Memory B cell (primary cell): Measurements from ENCODE around the gene SPATA6L.
"Not testable (repeated sequence)": the region's sequence is repeated elsewhere in the genome, so short reads cannot be mapped to it uniquely, and the experiment has no call there.

Experiments used
- ATAC-seq: fragments of 150-1000 bp; cut with Tn5 transposase; 2 replicates; pipeline ENCODE4 v1.10.0; 2021; ENCODE audit warnings: low read depth, mild to moderate bottlenecking, moderate library complexity
- DNase-seq, 2 donors: peaks; one replicate each; pipeline ENCODE4 v3.0.0; 2022; ENCODE audit warnings: low spot score in 2 of 2
- H3K27ac Mint-ChIP-seq: one replicate; pipeline ENCODE4 v1.8.0; 2022; ENCODE audit warnings: mild to moderate bottlenecking, moderate library complexity, mixed read lengths
- H3K27me3 Mint-ChIP-seq: one replicate; pipeline ENCODE4 v1.8.0; 2022; ENCODE audit warnings: mixed read lengths
- H3K36me3 Mint-ChIP-seq: one replicate; pipeline ENCODE4 v1.8.0; 2022; ENCODE audit warnings: mild to moderate bottlenecking, mixed read lengths
- H3K4me1 Mint-ChIP-seq: one replicate; pipeline ENCODE4 v1.8.0; 2022; ENCODE audit warnings: mixed read lengths
- H3K4me3 Mint-ChIP-seq: one replicate; pipeline ENCODE4 v1.8.0; 2022; ENCODE audit warnings: mild to moderate bottlenecking, moderate library complexity, mixed read lengths
- H3K9me3 Mint-ChIP-seq: one replicate; pipeline ENCODE4 v1.8.0; 2022; ENCODE audit warnings: mixed read lengths

SPATA6L gene

DNA sequence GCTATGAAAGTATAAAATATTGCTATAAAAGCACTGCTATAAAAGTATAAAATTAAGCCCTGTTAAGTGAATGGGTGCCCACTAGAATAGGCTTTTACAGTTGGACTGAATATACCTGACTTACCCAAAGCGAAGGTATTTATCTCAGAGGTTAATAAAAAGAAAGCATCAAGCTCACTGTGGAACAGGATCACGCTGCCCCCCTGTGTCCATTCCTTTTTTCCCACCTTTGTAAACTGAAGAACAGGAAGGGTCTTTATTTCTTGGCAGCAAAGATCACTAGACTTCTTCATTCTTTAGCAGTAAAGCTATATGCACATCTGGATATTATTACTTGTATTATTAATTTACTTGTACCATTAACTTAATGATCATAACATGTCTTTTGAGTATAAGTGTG, 26.3 kb downstream of the SPATA6L start:
- H3K4me3 Mint-ChIP-seq: no peak overlapping the region
- no peaks in the 10 kb centered on the region for H3K9me3 Mint-ChIP-seq
- H3K4me1 Mint-ChIP-seq: peaks cover 2% of the 10 kb centered on the region
- peaks cover 9% of the 10 kb centered on the region for H3K27me3 Mint-ChIP-seq
- ATAC-seq (no peak), DNase-seq (no peak)
- no peak overlapping the region for H3K27ac Mint-ChIP-seq
- no peaks in the 10 kb centered on the region for H3K36me3 Mint-ChIP-seq

DNA sequence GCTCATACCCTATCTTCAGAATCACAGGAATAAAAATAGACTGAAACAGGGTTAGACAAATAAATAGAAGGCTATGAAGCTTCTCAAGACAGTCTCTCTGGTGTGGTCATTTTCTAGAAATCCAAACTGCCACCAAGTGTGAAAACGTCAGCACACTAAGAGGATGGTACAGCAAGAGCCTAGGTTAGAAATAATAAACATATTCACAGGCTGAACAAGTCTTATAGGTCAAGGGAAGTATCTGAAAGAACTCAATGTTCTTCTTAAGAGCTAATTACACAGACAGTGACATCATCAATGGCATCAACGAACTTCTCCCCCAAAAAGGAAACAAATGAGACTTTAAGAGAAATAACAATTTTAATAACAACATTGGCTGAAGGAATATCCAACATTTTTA, 26.9 kb downstream of the SPATA6L start:
- Mint-ChIP-seq H3K27me3 (peaks cover 9% of the 10 kb centered on the region), H3K4me3 (no peak overlapping the region), H3K9me3 (no peaks in the 10 kb centered on the region), H3K4me1 (no peaks in the 10 kb centered on the region), H3K27ac (no peak overlapping the region), H3K36me3 (no peaks in the 10 kb centered on the region)
- ATAC-seq (no peak), DNase-seq (no peak)

DNA sequence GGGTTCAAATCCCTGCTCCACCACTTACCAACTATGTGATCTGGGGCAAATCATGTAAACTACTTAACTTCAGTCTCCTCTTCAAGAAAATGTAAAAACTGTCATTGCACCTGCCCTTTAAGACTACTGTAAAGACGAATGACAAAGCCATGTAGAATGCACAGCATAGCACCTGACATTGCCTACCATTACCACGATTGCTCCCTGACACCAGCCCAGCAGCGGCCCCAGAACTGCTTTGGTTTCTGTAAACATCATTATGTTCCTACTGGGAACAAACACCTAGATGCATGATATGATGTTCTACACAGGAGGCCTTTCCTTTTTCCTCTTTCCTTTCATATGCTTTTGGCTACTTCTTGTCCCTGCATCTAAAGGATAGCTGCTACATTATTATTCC, 27.3 kb downstream of the SPATA6L start:
- H3K4me3 Mint-ChIP-seq: no peak overlapping the region
- DNase-seq: no peak
- H3K9me3 Mint-ChIP-seq: no peaks in the 10 kb centered on the region
- H3K27ac Mint-ChIP-seq: no peak overlapping the region
- H3K4me1 Mint-ChIP-seq: no peaks in the 10 kb centered on the region
- H3K27me3 Mint-ChIP-seq: peaks cover 9% of the 10 kb centered on the region
- no peaks in the 10 kb centered on the region for H3K36me3 Mint-ChIP-seq
- no peak for ATAC-seq

DNA sequence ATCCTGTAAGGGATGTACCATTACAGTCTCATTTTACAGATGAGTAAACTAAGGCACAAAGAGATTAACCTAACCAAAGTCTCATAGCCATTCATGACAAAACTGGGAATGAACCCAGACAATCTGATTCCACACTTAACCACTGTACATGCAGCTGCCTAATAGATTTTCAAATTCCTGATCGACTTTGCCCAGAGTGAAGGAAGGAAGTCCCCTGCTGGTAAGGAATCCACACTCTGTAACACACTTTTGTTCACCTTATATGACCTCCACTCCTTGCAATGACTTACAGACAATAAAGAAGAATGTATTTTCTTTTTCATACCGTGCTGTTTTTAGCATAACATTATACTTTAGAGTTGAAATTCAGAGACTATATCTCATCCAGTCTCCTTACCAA, 35.4 kb downstream of the SPATA6L start:
- H3K27me3 Mint-ChIP-seq: no peaks in the 10 kb centered on the region
- no peaks in the 10 kb centered on the region for H3K9me3 Mint-ChIP-seq
- no peak overlapping the region for H3K27ac Mint-ChIP-seq
- H3K4me1 Mint-ChIP-seq: no peaks in the 10 kb centered on the region
- DNase-seq: no peak
- H3K4me3 Mint-ChIP-seq: no peak overlapping the region
- ATAC-seq: no peak
- H3K36me3 Mint-ChIP-seq: no peaks in the 10 kb centered on the region

DNA sequence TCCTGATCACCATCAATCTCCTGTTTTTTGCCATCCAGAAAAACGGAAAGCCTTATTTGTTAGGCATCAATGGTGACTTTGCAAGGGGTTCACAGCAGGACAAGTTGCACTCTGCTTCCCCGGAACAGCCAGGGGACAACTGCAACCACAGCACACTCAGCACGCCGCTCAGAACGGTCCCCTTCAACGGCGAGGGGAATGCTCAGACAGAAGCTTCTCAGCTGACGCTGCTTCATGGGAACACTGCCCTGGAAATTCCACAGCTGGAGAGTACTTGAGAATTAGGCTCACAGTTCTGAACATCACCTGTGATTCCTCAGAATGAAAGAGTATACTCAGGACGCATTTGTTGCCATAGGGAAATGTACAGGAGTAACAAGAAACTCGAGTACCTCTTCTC, 44.3 kb downstream of the SPATA6L start:
- Mint-ChIP-seq H3K36me3 (no peaks in the 10 kb centered on the region), H3K4me1 (no peaks in the 10 kb centered on the region), H3K4me3 (no peak overlapping the region), H3K9me3 (no peaks in the 10 kb centered on the region), H3K27ac (no peak overlapping the region), H3K27me3 (peaks cover 1% of the 10 kb centered on the region)
- DNase-seq (no peak), ATAC-seq (no peak)

DNA sequence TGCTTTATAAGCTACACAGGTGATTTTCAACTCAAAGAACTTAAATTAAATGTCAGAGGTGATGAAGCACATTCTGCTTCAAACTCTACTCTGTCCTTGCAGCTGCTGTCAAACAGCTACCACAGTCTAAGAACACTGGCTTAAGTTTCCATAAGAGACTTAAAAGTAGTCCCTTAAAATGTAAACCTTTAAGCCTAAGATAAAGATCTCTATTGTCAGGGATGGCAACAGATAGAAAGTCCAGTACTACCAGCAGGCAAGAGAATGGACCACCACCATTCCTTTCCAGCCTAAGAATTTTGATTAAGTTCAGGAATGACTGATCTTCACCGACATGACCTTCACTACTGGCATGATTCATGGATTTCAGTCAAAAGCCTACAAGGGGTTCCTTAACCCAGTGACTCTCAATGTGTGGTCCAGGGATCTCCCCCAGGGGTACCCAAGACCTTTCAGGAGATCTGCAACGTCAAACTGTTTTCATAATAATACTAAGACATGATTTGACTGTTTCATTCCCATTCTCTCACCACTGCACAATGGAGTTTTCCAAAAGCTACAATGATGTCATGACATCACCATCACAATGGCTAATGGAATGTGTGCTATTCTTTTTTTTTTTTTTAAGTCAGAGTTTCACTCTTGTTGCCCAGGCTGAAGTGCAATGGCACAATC, 45.3 kb downstream of the SPATA6L start:
- H3K4me3 Mint-ChIP-seq: no peak overlapping the region
- H3K4me1 Mint-ChIP-seq: no peaks in the 10 kb centered on the region
- H3K36me3 Mint-ChIP-seq: no peaks in the 10 kb centered on the region
- H3K9me3 Mint-ChIP-seq: no peaks in the 10 kb centered on the region
- DNase-seq: no peak
- peaks cover 1% of the 10 kb centered on the region for H3K27me3 Mint-ChIP-seq
- ATAC-seq: no peak
- no peak overlapping the region for H3K27ac Mint-ChIP-seq

DNA sequence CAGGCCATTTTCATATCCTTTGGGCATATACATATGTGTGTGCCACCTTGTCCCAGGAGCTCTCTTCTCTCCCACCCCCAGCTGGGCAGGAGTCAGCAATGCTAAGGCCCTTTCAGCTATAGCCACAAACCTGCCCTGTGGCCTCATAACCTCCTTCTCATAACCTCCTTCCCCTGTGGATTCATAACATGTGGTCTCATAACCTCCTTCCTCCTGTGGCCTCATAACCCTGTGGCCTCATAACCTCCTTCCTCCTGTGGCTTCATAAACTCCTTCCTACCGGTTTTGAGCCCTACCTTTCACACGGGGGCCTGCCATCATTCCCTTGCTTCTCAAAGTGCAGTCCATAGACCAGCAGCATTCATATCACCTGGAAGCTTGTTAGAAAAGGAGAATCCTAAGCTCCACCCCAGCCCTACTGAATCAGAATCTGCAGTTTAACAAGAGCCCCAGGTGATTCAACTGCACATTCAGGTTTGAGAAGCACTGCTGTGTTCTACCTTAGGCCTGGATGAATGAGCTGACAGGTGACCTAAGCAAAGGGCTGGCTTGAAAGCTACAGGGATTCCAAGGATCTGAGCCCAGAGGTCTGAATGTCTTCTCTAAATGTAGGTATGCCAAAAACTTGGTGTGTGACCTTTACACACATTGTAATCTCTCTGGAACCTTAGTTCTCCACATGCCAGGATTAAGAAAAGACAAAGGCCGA, 46.1 kb downstream of the SPATA6L start:
- Mint-ChIP-seq H3K27me3 (peaks cover 1% of the 10 kb centered on the region), H3K9me3 (no peaks in the 10 kb centered on the region), H3K36me3 (no peaks in the 10 kb centered on the region), H3K4me3 (no peak overlapping the region), H3K27ac (no peak overlapping the region), H3K4me1 (no peaks in the 10 kb centered on the region)
- ATAC-seq (no peak), DNase-seq (no peak)

DNA sequence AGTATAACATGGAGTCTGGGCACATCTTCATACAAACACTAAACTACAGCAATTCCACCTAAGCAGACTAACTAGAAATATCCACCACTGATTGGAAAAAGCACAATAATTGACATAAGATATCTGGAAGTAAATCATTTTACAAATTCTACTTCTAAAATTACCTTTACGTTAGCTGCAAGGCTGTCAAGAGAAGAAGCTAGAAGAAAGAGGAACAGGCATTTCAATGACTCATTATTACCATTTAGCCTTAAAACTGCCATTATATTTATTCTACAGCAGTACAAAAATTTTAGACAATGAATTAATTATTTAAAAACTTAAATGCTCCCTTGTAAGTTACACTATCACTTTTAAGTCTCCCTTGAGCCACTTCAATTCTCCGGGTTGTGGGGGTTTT, 47.6 kb downstream of the SPATA6L start:
- Mint-ChIP-seq H3K9me3 (no peaks in the 10 kb centered on the region), H3K27ac (no peak overlapping the region), H3K36me3 (no peaks in the 10 kb centered on the region), H3K4me3 (no peak overlapping the region), H3K27me3 (peaks cover 3% of the 10 kb centered on the region), H3K4me1 (no peaks in the 10 kb centered on the region)
- DNase-seq: no peak
- ATAC-seq: no peak

DNA sequence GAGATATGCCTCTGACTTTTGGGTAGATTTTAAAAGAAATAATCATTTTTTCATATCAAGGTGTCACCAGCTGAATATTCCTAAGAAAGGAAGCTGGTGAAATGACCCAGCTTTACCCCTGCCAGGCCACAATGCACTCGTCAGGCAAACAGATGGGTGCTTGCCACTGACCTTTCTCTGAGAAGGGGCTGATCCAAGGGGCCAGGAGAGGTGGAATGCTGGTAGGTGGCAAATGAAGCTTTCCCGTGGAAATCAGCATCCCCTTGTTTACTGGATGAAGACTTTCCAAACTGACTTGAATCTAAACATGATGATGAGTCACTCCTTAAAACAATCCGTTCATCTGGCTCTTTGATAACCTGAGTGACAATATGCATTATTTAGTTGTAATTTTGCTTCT, 48.5 kb downstream of the SPATA6L start:
- Mint-ChIP-seq H3K4me1 (no peaks in the 10 kb centered on the region), H3K27ac (no peak overlapping the region), H3K4me3 (no peak overlapping the region), H3K9me3 (no peaks in the 10 kb centered on the region), H3K36me3 (no peaks in the 10 kb centered on the region), H3K27me3 (peaks cover 3% of the 10 kb centered on the region)
- DNase-seq: no peak
- ATAC-seq: no peak

DNA sequence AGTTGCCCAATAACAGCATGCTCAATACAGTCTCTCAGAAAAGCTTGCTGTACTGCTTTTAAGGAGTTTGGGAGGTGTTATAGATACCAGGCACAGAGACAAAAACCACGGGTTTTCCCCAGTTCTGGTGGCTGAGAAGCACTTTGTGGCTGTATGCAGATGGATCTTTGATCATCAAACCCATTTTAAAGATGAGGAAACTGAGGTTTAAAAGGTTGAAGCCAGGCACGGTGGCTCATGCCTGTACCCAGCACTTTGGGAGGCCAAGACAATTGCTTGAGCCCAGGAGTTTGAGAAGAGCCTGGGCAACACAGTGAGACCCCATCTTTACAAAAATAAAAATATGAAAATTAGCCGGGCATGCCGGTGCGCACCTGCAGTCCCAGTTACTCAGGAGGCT, 50.5 kb downstream of the SPATA6L start:
- peaks cover 3% of the 10 kb centered on the region for H3K27me3 Mint-ChIP-seq
- no peak overlapping the region for H3K4me3 Mint-ChIP-seq
- H3K27ac Mint-ChIP-seq: no peak overlapping the region
- ATAC-seq (no peak), DNase-seq (no peak)
- no peaks in the 10 kb centered on the region for H3K36me3 Mint-ChIP-seq
- no peaks in the 10 kb centered on the region for H3K4me1 Mint-ChIP-seq
- no peaks in the 10 kb centered on the region for H3K9me3 Mint-ChIP-seq

DNA sequence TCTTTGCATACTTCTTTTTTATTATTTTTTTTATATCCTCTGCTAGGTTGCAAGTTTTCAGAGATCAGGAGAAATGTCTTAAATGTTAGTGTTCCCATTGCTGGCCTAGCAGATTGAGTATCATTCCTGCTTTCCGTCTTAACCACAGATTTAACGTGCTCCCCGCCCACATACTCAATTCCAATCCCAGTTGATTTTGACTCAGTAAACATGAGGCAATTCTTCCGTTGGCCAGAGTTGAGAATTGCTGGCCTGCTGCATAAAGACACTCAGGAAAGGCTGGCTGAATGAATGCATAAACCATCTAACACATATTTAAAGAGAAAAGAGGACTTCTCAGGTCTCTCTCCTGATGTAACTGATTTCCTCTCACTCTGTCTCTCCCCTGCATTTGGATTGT, 51.0 kb downstream of the SPATA6L start:
- H3K27me3 Mint-ChIP-seq: peaks cover 3% of the 10 kb centered on the region
- DNase-seq: no peak
- no peak overlapping the region for H3K27ac Mint-ChIP-seq
- no peak overlapping the region for H3K4me3 Mint-ChIP-seq
- H3K36me3 Mint-ChIP-seq: no peaks in the 10 kb centered on the region
- H3K9me3 Mint-ChIP-seq: no peaks in the 10 kb centered on the region
- no peak for ATAC-seq
- no peaks in the 10 kb centered on the region for H3K4me1 Mint-ChIP-seq

DNA sequence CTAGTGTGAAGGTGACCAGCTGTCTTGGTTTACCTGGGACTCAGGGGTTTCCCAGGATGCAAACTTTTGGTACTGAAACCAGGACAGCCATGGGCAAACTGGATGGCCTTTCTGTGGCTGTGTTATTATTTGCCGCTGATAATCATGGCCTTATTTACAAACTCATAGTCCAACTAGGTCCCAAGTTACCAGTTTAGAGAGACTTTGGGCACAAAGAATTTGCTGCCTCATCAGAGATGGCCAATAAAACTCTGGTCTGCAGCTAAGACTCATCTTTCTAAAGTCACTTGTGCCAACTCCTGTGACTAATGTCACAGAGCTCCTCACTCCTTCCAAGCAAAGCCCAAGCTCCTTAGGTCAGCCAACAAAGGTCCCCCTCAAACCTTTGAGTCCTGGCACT, 51.7 kb downstream of the SPATA6L start:
- DNase-seq (no peak), ATAC-seq (no peak)
- Mint-ChIP-seq H3K27ac (no peak overlapping the region), H3K9me3 (no peaks in the 10 kb centered on the region), H3K4me1 (no peaks in the 10 kb centered on the region), H3K36me3 (no peaks in the 10 kb centered on the region), H3K4me3 (no peak overlapping the region), H3K27me3 (peaks cover 3% of the 10 kb centered on the region)

DNA sequence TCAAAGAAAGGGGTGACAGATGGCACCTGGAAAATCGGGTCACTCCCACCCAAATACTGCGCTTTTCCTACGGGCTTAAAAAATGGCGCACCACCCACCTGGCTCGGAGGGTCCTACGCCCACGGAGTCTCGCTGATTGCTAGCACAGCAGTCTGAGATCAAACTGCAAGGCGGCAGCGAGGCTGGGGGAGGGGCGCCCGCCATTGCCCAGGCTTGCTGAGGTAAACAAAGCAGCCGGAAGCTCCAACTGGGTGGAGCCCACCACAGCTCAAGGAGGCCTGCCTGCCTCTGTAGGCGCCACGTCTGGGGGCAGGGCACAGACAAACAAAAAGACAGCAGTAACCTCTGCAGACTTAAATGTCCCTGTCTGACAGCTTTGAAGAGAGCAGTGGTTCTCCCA, 60.2 kb downstream of the SPATA6L start:
- not testable (repeated sequence) for H3K4me1 Mint-ChIP-seq, H3K4me3 Mint-ChIP-seq, H3K9me3 Mint-ChIP-seq, H3K36me3 Mint-ChIP-seq, ATAC-seq, H3K27ac Mint-ChIP-seq, DNase-seq, H3K27me3 Mint-ChIP-seq

DNA sequence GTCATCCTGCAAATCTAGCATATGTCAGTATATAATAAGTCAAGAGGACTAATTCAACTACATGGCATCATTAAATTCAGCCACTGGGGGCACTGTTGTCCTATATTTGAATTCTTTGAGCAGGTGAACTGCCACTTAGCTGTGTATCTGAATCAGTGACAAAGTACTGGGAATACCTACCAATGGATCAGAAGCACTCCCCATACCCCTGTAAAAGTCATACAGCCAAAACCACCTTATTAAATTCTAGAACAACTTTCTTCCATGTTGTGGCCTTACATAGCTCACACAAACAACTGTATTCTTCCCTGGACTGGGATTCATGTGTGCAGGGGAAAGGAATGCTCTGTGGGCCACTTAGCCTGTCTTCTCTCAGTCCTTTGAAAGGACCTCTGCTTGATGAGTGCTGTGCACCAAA, 61.6 kb downstream of the SPATA6L start:
- DNase-seq: peak; percentile 54 to 60
- no peaks in the 10 kb centered on the region for H3K36me3 Mint-ChIP-seq
- no peak overlapping the region for H3K27ac Mint-ChIP-seq
- H3K4me1 Mint-ChIP-seq: no peaks in the 10 kb centered on the region
- H3K4me3 Mint-ChIP-seq: no peak overlapping the region
- peaks cover 6% of the 10 kb centered on the region for H3K27me3 Mint-ChIP-seq
- no peaks in the 10 kb centered on the region for H3K9me3 Mint-ChIP-seq
- ATAC-seq: peak; percentile 71

DNA sequence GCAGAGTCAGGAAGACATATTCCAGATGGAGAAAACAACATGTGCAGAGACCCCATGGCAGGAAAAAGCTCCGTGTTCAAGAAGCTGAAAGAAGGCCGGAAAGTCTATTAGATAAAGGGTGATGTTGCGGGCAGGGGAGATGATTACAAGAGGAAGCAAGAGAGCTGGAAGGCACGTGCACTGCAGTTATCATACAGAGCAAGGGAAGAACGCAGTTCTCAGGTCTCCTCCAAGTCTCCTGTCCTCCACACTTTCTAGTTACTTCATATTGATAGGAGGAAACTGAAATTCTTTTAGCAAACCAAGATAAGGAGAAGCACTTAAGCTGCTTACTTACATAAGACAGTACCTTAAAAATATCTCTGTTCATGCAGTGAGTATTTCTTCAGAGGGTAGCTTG, 62.5 kb downstream of the SPATA6L start:
- Mint-ChIP-seq H3K27ac (no peak overlapping the region), H3K4me3 (no peak overlapping the region), H3K9me3 (no peaks in the 10 kb centered on the region), H3K27me3 (peaks cover 6% of the 10 kb centered on the region), H3K36me3 (no peaks in the 10 kb centered on the region), H3K4me1 (no peaks in the 10 kb centered on the region)
- no peak for DNase-seq
- ATAC-seq: no peak
